Putamen (tissue), 1 donor: ENCODE results near the gene FGD2.
A peak's percentile ranks its signal among the peaks of the same experiment; 100 is the strongest.
"Not testable (repeated sequence)": the region's sequence is repeated elsewhere in the genome, so short reads cannot be mapped to it uniquely, and the experiment has no call there.

Experiments
- DNase-seq: peaks from one replicate; pipeline ENCODE4 v3.0.0-alpha.2; 2016; ENCODE audit warnings: low spot score

FGD2 gene

GRCh38 chr6:36990401-36990800, 15.1 kb upstream of the FGD2 start:
- not testable (repeated sequence) for DNase-seq

GRCh38 chr6:36997811-36998722, 7.4 kb upstream of the FGD2 start:
- peak; percentile 79 for DNase-seq

- no peak for DNase-seq
These were observed 6.8 kb upstream of the FGD2 start for GRCh38 chr6:36998723-36999038.

- no peak for DNase-seq
These were observed 6.2 kb upstream of the FGD2 start for GRCh38 chr6:36999061-36999750.

GRCh38 chr6:36999751-37000125, 5.7 kb upstream of the FGD2 start:
- no peak for DNase-seq

GRCh38 chr6:37004044-37004980, 1.1 kb upstream of the FGD2 start:
- DNase-seq, result no peak

GRCh38 chr6:37005827-37006567, 542 bp downstream of the FGD2 start:
- DNase-seq, result no peak

- no peak for DNase-seq
These were observed 1.4 kb downstream of the FGD2 start for GRCh38 chr6:37006793-37007339.

GRCh38 chr6:37007340-37008043, 2.0 kb downstream of the FGD2 start:
- peak; percentile 41 for DNase-seq

- DNase-seq, result no peak
These were observed 3.3 kb downstream of the FGD2 start for GRCh38 chr6:37008484-37009465.

- no peak for DNase-seq
These were observed 5.0 kb downstream of the FGD2 start for GRCh38 chr6:37010402-37010892.

GRCh38 chr6:37011656-37012378, 6.4 kb downstream of the FGD2 start:
- DNase-seq, result no peak

GRCh38 chr6:37013516-37014491, 8.3 kb downstream of the FGD2 start:
- DNase-seq, result no peak

GRCh38 chr6:37014667-37015066, 9.2 kb downstream of the FGD2 start:
- no peak for DNase-seq

GRCh38 chr6:37015532-37015931, 10.1 kb downstream of the FGD2 start:
- DNase-seq, result no peak

- DNase-seq, result no peak
These were observed 11.5 kb downstream of the FGD2 start for GRCh38 chr6:37016995-37017394.

- no peak for DNase-seq
These were observed 12.2 kb downstream of the FGD2 start for GRCh38 chr6:37017606-37018197.
